ENCODE results near the gene DUOXA1. TPM values are rescaled to one million over a fixed set of nuclear protein-coding genes. Genes with fewer than 3 reads are reported as not detected.

DUOXA1 gene
- total RNA-seq, 1 donor from 2014 or later = not detected

DNA sequence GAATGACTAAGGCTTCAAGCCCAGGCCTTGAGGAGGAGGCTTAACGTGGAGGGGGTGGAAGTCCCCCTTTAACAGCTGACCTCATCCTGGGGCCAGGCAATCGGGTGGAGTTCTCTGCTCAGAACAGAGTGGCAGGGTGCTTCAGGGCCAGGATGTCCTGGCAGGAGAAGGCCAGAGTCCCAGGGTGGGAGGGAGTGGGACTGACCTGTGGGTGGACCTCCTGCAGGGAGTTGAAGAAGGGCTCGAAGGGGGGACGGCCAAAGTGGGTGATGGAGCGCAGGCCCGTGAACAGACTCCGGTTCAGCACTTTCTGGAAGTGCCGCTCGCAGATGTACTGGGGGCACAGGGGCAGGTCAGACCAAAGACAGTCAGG is 35.3 kb downstream of the DUOXA1 start:
- H3K4me1 Mint-ChIP-seq (ENCODE audit: low read depth, unreplicated experiment) = no peaks in the 10 kb centered on the region
- peaks cover 2% of the 10 kb centered on the region for H3K9me3 Mint-ChIP-seq (ENCODE audit: unreplicated experiment)
- H3K27ac Mint-ChIP-seq (ENCODE audit: unreplicated experiment) = no peak overlapping the region
- TF ChIP-seq, protein P1, sequence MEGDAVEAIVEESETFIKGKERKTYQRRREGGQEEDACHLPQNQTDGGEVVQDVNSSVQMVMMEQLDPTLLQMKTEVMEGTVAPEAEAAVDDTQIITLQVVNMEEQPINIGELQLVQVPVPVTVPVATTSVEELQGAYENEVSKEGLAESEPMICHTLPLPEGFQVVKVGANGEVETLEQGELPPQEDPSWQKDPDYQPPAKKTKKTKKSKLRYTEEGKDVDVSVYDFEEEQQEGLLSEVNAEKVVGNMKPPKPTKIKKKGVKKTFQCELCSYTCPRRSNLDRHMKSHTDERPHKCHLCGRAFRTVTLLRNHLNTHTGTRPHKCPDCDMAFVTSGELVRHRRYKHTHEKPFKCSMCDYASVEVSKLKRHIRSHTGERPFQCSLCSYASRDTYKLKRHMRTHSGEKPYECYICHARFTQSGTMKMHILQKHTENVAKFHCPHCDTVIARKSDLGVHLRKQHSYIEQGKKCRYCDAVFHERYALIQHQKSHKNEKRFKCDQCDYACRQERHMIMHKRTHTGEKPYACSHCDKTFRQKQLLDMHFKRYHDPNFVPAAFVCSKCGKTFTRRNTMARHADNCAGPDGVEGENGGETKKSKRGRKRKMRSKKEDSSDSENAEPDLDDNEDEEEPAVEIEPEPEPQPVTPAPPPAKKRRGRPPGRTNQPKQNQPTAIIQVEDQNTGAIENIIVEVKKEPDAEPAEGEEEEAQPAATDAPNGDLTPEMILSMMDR (IDR thresholded peaks at IDR 0.05; ENCODE audit: partially characterized antibody, unreplicated experiment) = no peak
- DNase-seq = no peak
- peaks cover 9% of the 10 kb centered on the region for H3K36me3 Mint-ChIP-seq (ENCODE audit: unreplicated experiment)
- peaks cover 3% of the 10 kb centered on the region for H3K27me3 Mint-ChIP-seq (ENCODE audit: unreplicated experiment)
- no peak overlapping the region for H3K4me3 Mint-ChIP-seq (ENCODE audit: unreplicated experiment)

DNA sequence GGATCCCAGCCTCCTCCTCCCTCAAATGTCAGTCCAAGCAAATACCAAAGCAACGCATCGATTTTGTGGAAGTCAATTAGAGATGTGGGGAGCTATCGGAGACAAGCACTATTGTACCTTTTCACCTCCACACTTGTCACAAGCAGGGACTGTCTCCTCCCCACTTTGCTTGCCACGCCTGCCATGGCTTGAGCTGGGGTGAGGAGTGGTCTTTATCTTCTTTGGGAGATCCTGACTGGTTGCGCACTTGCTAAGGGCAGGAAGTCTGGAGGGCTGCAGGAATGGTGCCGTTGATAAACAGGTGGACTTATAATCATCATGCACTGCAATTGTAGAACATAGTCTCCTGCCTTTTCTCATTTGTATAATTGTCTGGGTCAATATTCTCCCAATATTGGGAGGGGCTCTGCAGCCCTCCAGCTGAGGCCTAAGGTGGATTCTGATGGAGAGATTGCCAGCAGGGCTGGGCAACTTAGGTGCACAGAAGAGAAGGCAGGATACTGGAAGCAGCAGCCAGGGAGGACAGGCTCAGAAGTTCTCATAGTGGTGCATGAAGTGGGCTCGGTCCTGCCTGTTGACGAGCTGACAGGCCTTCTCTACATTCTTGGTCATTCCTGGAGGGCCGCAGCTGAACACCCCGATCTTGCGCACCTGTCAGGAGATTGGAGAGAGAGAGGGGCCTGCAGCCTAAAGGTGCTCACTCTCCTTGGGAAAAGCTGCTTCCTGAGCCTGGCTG is 35.9 kb downstream of the DUOXA1 start:
- H3K27me3 Mint-ChIP-seq (ENCODE audit: unreplicated experiment) = peaks cover 3% of the 10 kb centered on the region
- TF ChIP-seq, protein P1 (IDR thresholded peaks at IDR 0.05; ENCODE audit: partially characterized antibody, unreplicated experiment) = no peak
- DNase-seq = no peak
- peaks cover 2% of the 10 kb centered on the region for H3K9me3 Mint-ChIP-seq (ENCODE audit: unreplicated experiment)
- no peaks in the 10 kb centered on the region for H3K4me1 Mint-ChIP-seq (ENCODE audit: low read depth, unreplicated experiment)
- H3K36me3 Mint-ChIP-seq (ENCODE audit: unreplicated experiment) = peaks cover 9% of the 10 kb centered on the region
- H3K4me3 Mint-ChIP-seq (ENCODE audit: unreplicated experiment) = no peak overlapping the region
- no peak overlapping the region for H3K27ac Mint-ChIP-seq (ENCODE audit: unreplicated experiment)

DNA sequence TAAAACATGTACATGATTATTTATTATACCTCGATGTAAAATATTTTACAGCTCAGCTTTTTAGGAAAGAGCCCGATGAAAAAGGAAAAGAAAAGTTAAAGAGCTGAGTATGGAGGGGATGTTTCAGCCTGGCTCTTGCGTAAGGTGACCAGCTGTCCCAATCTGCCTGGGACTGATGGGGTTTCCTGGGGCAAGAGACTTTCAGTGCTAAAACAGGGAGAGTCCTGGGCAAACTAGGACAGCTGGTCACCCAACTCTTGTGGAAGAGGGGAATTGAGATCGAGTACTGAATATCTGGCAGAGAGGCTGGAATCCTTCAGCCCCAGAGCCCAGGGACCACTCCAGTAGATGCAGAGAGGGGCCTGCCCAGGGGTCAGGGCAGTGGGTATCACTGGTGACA is 36.7 kb downstream of the DUOXA1 start:
- DNase-seq = no peak
- Mint-ChIP-seq H3K9me3 (ENCODE audit: unreplicated experiment) (peaks cover 2% of the 10 kb centered on the region), H3K4me3 (ENCODE audit: unreplicated experiment) (no peak overlapping the region), H3K27me3 (ENCODE audit: unreplicated experiment) (peaks cover 3% of the 10 kb centered on the region), H3K27ac (ENCODE audit: unreplicated experiment) (no peak overlapping the region), H3K36me3 (ENCODE audit: unreplicated experiment) (peaks cover 9% of the 10 kb centered on the region), H3K4me1 (ENCODE audit: low read depth, unreplicated experiment) (no peaks in the 10 kb centered on the region)
- TF ChIP-seq, protein P1 (IDR thresholded peaks at IDR 0.05; ENCODE audit: partially characterized antibody, unreplicated experiment) = no peak

DNA sequence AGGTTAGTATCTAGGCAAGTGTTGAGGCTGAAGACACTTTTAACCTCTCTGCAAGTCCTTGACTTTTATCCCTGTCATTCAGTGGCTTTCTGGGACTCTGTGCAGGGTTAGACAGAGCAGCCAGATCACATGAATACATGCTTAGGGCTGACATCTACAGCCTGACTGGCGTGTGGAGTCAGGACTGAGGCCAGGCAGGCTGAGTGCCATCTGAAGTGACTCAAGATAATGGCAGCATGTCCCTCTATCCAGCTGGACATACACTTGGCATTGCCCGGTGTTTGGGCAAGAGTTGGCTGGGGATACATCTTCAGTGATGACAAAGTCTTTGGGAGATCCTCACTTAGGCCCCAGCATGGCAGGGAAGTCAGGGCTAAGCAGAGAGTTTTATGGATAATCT is 38.1 kb downstream of the DUOXA1 start:
- TF ChIP-seq, protein P1 (IDR thresholded peaks at IDR 0.05; ENCODE audit: partially characterized antibody, unreplicated experiment) = no peak
- Mint-ChIP-seq H3K27me3 (ENCODE audit: unreplicated experiment) (peaks cover 6% of the 10 kb centered on the region), H3K4me1 (ENCODE audit: low read depth, unreplicated experiment) (no peaks in the 10 kb centered on the region), H3K27ac (ENCODE audit: unreplicated experiment) (no peak overlapping the region), H3K36me3 (ENCODE audit: unreplicated experiment) (peaks cover 9% of the 10 kb centered on the region), H3K9me3 (ENCODE audit: unreplicated experiment) (peaks cover 2% of the 10 kb centered on the region), H3K4me3 (ENCODE audit: unreplicated experiment) (no peak overlapping the region)
- no peak for DNase-seq

DNA sequence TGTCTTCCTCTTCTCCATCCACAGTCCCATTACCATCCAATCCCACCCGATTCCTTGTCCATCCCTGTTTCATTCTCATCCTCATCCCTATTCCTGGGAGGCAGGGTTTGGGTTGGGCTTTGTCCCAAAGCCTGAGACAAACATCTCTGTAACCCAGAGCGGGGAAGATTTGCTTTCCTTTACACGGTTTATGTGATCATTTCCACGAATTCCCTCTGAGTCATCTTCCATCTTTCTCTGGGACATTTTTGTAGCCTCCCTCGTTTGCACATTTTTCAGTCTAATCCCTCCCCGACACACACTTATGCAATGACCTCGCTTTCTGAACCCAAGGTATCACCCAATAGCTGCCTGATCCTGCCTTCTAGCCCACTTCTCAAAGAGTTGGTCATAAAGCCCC is 38.5 kb downstream of the DUOXA1 start:
- Mint-ChIP-seq H3K27me3 (ENCODE audit: unreplicated experiment) (peaks cover 3% of the 10 kb centered on the region), H3K4me1 (ENCODE audit: low read depth, unreplicated experiment) (no peaks in the 10 kb centered on the region), H3K36me3 (ENCODE audit: unreplicated experiment) (peaks cover 9% of the 10 kb centered on the region), H3K9me3 (ENCODE audit: unreplicated experiment) (peaks cover 2% of the 10 kb centered on the region), H3K27ac (ENCODE audit: unreplicated experiment) (no peak overlapping the region), H3K4me3 (ENCODE audit: unreplicated experiment) (no peak overlapping the region)
- TF ChIP-seq, protein P1 (IDR thresholded peaks at IDR 0.05; ENCODE audit: partially characterized antibody, unreplicated experiment) = no peak
- DNase-seq = no peak
